Stromal cell of bone marrow (primary cell): ENCODE data around the gene CDH22.

Source experiments
- DNase-seq: peaks from one replicate; pipeline ENCODE4 v3.0.0-alpha.2; 2012; ENCODE audit warnings: low read depth

Gene CDH22

DNA sequence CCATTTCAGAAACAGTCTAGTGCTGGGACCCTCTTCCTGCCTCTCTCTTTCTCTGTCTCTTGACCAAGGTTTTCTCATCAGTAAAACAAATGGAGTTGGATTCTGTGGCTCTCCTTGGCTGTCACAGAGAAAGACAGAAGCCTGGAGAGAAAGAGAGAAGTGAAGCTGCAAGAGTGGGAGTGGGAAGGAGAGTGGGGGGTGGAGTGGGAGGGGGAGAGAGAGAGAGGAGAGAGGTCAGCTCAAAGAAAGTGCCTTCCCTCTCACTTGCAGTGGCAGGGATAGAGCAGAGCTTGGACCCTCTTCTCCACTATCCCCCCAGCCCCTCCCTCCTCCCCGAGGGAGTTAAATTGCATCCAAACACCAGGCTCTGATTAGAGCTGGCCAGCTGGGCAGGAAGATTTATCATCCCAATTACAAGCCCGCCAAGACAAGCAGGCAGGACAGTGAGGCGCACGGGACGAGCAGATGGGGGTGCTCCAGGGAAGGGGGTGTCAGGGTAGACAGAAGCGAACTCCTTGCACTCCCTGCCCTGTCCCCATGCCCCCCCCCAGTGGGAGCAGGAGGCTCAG, 115.8 kb downstream of the CDH22 start:
- DNase-seq, result no peak

DNA sequence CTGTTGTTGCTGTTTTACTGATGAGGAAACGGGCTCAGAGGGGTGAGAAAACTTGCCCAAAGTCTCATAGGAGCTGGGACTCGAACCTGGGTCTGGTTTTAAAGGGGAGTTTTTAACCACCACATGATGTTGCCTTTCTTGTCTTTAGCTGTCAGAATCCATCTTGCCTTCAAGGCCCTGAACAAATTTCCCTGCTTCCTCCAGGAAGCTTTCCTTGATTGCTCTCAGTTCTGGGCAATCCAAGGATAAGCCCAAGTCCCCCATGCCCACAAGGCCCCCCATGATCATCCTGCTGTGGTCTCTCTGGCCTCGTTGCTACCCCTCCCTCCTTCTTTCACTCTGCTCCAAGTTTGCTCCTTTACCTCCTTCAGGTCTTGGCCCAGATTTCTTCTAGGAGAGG, 116.7 kb downstream of the CDH22 start:
- no peak for DNase-seq

DNA sequence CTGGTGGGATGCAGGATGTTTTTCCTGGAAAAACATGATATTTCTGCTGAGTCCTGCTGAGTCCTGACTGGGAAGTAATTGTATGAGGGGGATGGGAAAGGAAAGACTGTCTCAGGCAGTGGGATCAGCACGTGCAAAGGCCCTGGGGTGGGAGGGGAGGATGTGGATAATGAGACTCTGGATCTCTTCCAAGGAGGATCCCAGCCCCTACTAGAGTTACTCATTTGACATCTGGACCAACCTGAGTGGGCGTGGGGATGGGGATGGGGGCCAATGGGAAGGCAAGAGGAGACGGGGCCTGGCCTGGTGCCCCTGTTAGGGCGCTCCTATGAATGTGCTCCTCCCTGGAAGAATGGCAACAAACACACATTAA, 117.1 kb downstream of the CDH22 start:
- no peak for DNase-seq

DNA sequence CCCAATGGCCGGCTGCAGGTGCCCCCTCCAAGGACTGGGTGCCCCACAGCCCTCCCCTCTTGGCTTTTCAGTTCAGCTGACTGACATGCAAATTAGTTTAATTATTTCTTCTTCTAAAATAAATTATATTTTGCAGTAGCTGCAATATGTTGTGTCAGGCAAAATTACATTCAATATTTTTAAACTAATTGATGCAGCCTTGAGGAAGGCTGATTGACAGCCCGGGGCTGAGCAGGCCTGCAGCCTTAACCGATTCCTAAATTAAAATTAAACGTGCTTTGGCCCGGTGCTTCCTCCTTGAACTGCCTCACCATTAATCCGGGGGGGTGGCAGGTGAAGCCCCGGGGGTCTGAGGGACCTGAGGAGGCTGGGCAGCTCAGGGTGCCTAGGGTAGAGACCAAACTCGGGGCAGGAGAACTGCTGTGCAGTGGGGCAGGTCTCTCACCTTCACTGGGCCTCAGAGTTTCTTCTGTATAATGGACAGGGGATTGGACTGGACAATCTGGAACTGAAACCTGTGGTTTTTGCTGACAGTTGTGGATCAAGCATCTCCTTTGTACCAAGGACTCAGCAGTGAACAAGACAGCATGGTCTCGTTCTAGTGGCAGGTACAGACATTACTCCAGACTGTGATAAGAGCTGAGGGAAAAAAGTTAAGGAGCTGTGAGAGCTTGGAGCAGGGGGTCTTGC, 117.7 kb downstream of the CDH22 start:
- DNase-seq, result no peak

DNA sequence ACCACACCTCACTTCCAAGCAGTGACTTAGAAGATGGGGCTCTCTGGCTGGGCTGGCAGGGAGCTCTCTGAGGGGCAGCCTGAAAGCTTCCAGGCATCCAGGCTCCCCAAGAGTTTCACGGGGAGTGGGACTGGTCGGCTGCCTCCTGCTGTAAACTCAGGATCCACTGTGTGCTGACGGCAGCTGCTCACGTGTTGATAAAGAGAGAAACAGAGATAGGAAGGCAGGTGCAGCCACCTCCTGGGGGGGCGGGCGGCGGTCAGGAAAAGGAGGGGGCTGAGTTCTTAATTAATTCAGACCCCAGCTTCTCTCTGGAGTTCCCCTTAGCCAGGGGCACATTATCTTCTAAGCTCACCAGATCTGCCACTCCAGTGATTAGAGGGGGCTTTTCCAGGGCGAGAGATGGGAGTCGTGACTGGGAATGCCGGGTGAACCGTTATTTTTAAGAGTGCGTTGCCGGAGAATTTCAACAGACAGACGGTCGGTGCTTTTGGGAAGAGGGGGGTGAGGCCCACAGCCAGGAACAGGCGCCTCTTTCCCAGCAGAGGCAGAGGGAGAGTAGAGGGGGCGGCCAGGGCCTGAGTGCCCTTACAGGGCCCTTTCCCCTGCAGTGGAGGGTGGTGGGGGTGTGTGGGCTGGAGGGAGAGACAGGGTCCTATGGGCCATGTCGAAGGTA, 119.3 kb downstream of the CDH22 start:
- DNase-seq, result no peak

DNA sequence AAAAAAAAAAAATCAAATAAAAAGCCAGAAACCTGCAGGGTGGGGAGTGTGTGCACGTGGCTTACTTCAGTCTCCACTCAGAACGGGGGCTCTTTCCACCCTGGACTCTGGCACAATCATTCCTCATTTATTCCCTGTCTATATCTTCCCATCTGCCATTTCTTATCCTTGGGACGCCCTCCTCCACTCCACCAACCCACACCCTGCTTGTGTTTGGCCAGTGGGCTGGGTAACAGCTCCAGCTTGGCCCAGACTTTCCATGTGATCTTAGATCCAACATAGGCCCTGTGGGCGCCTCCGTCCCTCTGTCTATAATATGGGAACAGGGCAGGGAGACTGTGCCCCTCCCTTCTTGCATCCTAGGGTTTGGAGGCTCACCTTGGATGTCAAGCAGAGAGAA, 122.1 kb downstream of the CDH22 start:
- no peak for DNase-seq

DNA sequence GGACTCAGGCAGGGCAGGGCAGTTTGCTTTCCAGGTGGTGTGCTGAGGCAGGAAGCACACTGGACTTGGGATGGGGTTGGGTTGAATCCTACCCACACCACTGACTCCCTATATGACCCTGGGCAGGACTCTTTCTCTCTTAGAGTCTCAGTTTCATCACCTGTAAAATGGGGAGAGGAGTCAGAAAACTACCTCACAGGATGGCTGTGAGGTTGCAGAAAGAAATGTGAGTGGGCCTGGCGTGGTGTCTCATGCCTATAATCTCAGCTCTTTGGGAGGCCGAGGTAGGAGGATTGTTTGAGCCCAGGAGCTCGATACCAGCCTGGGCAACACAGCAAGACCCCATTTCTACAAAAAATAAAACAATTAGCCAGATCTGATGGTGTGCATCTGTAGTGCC, 122.9 kb downstream of the CDH22 start:
- DNase-seq, result no peak

DNA sequence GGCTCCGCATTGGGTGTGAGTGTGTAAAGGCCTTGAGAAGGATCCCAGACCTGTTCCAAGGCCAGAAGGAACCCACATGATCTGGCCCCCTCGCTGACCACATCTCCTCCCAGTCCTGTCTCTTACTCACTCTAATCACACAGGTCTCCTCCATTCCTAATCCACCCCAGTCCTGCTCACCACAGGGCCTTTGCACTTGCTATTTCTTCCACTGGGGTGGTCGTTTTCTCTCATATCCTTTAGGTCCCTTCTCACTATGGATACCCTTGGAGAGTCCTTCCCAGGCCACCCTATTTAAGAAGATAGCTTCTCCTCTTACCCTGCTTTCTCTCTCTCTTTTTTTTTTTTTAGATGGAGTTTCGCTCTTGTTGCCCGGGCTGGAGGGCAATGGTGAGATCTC, 124.5 kb downstream of the CDH22 start:
- no peak for DNase-seq

DNA sequence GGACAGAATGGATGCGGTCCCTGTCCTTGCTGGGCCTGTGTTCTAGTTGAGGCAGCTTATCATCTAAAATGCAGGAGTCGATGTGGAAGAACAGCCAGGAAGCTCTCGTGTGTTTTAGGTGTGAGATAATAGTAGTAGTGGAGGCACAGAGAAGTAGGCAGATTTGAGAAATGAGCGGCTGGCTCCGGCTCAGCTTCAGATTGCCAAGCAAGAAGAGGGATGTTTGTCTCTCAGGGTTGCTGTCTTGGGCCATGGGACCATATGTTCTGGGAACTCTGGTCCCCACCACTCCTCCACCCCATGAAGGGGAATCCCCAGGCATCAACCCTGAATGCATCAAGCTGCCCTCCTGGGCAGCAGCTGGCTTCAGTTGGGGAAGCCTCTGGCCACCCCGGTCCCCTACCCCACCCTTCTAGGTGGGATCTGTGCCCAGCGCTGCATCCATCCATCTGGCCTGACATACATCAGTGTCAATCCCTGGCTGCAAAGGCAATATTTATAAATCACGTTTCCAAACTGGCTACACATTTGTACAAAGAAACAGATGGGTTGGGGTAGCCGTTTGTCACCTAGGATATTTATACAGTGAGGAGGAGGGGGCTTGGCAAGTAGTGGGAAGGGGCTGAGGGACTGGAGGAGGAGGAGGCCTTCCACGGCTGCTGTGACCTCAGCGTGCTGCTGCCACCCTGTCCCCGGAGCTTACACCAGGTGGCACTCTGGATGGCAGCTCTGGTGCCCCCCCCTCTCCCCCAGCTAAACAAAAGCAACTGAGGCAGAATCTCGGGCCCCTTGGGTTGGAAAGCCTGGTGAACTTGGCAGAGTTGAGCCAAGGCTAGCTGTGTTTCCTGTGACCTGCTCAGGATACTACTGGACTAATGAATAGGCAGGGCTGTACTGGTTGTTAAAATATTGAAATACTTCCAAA, 125.8 kb downstream of the CDH22 start:
- no peak for DNase-seq

DNA sequence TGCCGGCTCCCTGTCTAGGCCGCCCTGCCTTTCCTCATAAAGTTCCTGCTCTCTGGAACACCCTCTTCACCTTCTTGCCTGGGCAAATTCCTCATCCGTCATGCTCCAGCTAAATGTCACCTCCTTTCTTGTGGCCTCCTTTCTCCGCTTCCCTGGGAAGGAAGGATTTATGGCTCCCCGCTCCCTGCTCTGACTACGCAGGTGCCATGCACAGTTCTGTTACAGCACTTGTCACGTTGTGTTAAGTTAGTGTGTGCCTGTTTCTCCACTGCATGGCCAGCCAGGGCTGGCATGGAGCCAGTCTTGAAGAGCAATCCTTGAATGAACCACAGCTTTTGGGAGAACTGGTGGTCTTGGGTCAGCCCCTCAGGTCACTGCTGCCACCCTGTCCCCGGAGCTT, 128.4 kb downstream of the CDH22 start:
- no peak for DNase-seq

DNA sequence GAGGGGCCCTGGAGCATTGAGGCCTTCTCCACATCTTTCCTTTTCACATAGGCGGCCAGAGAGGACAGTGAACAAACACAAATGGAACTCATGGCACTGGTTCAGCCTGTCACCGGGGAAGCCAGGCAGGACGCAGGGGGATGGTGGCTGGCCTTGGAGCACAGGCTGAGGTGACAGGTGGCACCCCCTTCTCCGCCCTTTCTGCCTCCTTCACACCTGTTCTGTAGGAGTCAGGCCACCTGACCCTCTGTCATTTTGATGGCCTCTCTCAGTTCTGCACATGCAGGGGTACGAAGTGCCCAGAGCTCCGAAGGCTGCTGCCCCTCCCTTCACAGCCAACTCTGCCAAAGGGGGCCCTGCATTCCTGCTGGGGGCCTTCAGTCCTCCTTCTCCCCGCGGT, 129.4 kb downstream of the CDH22 start:
- DNase-seq, result no peak

DNA sequence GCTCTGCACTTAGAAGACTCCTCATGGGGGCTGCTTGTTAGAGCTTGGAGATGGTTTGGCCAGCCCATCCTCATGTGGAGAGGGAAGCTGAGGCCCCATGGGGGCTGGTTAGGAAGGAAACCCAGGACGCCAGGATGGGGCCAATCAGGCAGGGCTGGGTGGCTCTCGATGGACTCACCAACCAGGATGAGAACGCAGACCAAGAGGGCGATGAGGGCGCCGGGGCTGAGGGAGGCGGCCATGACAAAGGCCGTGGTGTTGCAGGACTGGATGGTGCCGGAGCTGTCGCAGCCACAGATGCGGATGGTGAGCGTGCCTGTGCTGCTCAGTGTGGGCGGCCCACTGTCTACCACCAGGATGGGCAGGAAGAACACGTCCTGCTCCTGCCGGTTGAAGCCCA, 130.5 kb downstream of the CDH22 start:
- no peak for DNase-seq

DNA sequence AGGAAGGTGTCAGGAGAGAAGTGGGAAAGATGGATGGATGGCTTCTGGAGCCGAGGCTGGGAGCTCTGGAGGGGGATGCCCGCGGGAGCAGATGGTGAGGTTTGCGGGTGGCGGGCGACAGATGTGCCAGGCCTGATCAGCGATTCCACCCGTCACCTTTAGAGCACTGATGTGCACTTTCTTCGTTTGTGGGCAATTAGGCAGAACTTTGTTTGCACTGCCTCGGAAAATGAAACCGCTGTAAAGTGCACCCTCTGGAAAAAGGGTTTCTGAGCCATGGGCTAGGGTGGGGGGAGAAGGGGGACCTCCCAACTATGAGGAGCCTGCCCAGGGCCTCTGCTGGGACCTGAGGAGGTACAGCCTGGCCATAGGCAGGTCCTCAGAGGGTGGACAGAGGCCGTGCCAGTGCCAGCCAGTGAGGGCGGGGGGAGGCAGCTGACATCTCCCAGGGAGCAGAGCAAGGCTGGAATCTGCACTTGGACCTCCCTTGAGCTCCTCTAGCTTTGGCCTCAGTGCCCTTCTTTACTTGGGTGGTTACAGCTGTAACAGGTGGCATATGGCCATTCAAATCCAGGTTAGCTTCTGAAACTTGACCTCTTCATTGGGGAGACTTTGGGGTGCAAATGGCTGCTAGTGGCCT, 131.4 kb downstream of the CDH22 start:
- DNase-seq, result no peak

DNA sequence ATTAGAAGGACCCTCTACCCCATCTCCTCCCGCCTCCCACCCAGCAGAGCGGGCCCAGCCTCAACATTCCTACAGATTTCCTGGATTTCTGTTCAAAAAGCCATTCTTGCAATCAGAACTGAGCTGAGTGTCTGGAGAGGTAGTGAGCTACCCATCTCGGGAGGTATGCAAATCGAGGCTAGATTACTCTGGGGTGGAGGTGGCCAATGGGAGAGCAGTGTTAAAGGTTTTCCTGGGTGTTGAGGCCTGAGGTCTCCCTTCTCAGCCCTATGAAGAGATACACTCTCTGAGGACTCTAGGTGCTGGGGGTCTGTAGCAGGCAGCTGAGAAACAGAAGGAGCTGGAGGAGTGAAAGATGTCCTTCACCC, 133.2 kb downstream of the CDH22 start:
- no peak for DNase-seq

DNA sequence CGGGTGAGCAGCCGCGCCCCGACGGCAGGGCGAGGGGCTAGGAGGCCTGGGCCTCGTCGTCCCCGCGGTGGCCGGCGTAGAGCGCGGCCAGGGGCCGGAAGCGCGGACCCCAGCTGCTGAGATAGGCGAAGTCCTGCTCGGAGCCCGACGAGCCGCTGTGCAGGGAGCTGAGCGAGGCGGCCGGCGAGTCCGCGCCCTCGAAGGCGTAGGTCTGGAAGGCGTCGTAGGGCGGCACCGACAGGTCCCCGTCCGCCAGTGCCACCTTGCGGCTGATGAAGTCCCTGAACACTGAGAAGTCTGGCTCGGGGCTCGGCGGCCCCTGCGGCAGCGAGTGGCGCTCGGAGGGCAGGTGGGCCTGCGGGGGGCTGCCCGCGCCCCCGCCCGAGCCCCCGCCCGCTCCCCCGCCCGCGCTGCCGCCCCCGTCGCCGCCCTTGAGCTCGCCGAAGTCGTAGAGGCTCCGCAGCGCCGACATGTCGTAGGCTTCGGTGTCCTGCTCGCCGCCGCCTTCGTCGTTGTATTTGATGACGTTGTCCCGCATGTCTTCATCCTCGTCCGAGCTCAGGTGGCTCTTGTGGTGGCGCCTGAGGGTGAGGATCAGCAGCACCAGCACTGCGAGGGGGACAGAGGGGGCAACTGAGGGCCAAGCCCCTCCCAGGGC, 133.7 kb downstream of the CDH22 start:
- peak; percentile 14 for DNase-seq

DNA sequence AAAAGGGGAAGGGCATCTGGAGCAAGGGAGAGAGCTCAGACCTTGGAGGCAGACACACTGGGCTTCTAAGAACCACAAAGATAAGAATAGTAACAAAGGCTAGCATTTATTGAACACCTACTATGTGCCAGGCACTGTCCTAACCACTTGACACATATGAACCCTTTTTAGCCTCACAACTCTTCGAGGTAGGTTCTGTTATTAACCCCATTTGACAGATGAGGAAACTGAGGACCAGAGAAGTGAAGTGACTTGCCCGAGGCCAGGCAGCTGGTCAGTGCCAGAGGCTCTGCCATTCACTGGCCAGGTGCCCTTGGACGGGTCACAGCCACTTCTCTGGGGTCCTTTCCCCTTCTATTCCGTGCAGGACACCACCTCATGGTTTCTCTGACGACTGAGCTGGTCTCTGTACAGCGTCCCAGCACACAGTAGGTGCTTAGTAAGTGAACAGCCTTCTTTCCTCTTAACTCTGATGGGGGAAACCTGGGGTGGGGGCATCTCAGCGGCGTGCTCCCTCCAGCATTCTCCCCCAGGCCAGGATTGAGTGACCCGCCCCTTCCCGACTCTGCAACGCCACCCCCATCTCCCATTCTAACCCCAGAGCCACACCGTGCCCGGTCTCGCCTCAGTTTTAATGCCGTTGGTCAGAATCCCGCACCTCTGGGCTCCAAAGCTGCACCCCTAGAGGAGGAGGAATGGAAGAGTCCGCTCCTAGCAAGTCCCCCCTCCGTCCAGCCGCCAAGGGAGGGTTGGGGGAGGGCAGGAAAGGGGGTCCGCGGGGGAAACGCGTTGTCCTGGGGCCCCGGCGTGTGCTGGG, 134.4 kb downstream of the CDH22 start:
- no peak for DNase-seq

DNA sequence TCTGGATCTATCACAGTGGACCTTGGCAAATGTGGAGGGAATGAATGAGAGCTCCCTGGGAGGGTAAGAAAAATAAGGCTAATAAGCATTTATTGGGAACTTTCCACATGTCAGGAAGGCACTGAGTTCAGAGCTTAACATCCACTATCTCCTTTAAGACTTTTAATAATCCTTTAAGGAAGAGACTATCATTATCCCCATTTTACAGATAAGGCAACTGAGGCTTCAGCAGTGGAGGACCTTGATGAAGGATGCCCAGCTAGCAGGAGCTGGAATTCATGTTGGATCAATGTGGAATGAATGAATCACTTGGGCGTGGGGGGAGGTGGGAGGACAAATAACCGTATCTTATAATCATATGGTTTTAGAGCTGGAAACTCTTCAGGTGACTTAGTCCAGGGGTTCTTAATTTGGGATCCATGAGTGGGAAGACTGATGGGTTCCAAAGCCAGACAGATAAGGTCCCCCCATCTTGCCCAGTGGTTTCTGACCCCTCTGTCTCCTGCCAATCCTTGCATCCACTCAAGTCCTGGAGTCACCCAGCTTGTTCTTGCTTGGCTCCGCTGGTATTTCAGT, 135.2 kb downstream of the CDH22 start:
- no peak for DNase-seq

DNA sequence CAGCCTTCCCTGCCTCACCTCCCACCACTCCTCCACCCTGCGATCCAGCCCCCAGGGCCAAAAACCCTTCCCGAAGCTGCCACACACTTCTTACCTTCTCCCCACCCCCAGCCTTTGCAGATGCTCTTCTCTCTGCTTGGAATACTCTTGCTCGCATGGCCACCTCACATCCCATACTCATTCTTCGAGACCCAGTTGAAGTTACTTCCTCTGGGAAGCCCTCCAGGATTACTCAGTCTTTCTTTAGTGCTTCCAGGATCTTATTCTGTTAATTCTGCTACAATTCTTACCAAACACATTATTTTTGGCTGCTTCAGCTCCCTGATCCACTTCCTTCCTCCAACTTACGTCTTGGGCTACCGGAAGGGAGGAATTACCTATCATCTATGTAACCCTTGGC, 135.8 kb downstream of the CDH22 start:
- no peak for DNase-seq

DNA sequence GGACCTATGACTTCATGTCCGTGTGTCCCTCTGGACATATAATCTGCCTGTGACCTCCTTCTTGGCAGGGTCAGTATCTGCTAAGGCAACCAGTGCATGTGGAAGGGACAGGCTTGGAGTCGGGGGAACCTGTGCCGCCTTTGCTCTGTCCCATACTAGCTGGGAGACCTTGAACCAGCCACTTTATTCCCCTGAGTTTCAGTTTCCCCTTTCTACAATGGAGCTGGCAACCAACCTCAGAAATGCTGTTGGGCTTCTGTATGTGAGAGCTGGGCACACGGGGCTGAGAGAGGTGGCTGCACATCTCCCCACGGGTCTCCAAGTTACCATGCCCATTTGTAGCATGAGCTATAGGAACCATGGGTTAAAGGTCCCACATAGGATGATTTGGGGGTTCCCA, 136.4 kb downstream of the CDH22 start:
- DNase-seq, result no peak

DNA sequence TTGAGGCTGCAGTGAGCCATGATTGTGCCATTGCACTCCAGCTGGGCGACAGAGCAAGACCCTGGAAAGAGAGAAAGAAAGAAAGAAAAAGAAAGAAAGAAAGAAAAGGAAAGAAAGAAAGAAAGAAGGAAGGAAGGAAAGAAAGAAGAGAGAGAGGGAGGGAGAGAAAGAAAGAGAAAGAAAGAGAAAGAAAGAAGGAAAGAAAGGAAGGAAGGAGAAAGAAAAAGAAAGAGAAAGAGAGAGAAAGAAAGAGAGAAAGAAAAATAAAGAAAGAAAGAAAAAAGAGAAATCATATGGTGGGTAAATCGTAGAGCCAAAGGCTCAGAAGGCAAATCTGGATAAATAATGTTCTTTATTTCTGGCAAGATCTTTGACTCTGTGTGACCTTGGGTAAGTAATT, 136.8 kb downstream of the CDH22 start:
- no peak for DNase-seq
